ENCODE data around the gene ZDHHC18. TPM values are rescaled to one million over a fixed set of nuclear protein-coding genes. Genes with fewer than 3 reads are reported as not detected.

ZDHHC18 gene
- total RNA-seq, 1 experiment from 2014 or later = 33.1 TPM

GRCh38 chr1:26853156-26853555 lies 26.7 kb downstream of the ZDHHC18 start:
- no CpG with 5 or more reads among the region's 3 CpGs for WGBS (ENCODE audit: extremely low coverage, insufficient read length, low lambda C conversion rate)
- H3K4me2 ChIP-seq (ENCODE audit: insufficient read depth, insufficient read length, low read length) = no peak overlapping the region
- H3K9me3 Mint-ChIP-seq = no peaks in the 10 kb centered on the region
- no peak overlapping the region for H2BK120ac ChIP-seq (ENCODE audit: low read depth, low read length, poor library complexity, severe bottlenecking)
- H3K9me3 ChIP-seq (ENCODE audit: control insufficient read depth, low read depth, low read length) = no peaks in the 10 kb centered on the region
- no peak overlapping the region for H3K18ac ChIP-seq (ENCODE audit: insufficient read length, low read depth, low read length)
- H3K27ac ChIP-seq (ENCODE audit: insufficient read length, low read depth, low read length) = no peak overlapping the region
- H3K27ac Mint-ChIP-seq = no peak overlapping the region
- H4K5ac ChIP-seq (ENCODE audit: insufficient read length, low read depth, low read length) = no peak overlapping the region
- no peak overlapping the region for H3T11ph ChIP-seq (ENCODE audit: low read length)
- H2AK5ac ChIP-seq (ENCODE audit: insufficient read length, low read length) = no peak overlapping the region
- H3K4ac ChIP-seq (ENCODE audit: low read depth, low read length) = no peak overlapping the region
- peaks cover 19 to 22% of the 10 kb centered on the region in 2 experiments for H3K4me1 Mint-ChIP-seq
- no peaks in the 10 kb centered on the region for H3K4me1 ChIP-seq (ENCODE audit: insufficient read depth, low read length)
- TF ChIP-seq, protein P1, sequence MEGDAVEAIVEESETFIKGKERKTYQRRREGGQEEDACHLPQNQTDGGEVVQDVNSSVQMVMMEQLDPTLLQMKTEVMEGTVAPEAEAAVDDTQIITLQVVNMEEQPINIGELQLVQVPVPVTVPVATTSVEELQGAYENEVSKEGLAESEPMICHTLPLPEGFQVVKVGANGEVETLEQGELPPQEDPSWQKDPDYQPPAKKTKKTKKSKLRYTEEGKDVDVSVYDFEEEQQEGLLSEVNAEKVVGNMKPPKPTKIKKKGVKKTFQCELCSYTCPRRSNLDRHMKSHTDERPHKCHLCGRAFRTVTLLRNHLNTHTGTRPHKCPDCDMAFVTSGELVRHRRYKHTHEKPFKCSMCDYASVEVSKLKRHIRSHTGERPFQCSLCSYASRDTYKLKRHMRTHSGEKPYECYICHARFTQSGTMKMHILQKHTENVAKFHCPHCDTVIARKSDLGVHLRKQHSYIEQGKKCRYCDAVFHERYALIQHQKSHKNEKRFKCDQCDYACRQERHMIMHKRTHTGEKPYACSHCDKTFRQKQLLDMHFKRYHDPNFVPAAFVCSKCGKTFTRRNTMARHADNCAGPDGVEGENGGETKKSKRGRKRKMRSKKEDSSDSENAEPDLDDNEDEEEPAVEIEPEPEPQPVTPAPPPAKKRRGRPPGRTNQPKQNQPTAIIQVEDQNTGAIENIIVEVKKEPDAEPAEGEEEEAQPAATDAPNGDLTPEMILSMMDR (conservative IDR thresholded peaks at IDR 0.05) = peak; percentile 87
- no peak overlapping the region for H3K14ac ChIP-seq (ENCODE audit: insufficient read depth, low read length)
- no peaks in the 10 kb centered on the region for H3K79me2 ChIP-seq (ENCODE audit: insufficient read depth, low read length)
- H4K91ac ChIP-seq (ENCODE audit: insufficient read length, low read depth, low read length) = no peak overlapping the region
- H2BK12ac ChIP-seq (ENCODE audit: insufficient read length, low read depth, low read length) = no peak overlapping the region
- no peak overlapping the region for H4K8ac ChIP-seq (replicated peaks; ENCODE audit: insufficient read length, low read depth, low read length)
- H3K4me3 Mint-ChIP-seq = no peak overlapping the region
- no peak overlapping the region for H3K23ac ChIP-seq (ENCODE audit: insufficient read length, low read depth, low read length)
- H3K27me3 ChIP-seq (ENCODE audit: insufficient read depth, low read length) = no peaks in the 10 kb centered on the region
- H2BK20ac ChIP-seq (ENCODE audit: low read depth, low read length, poor library complexity, severe bottlenecking) = no peak overlapping the region
- no peaks in the 10 kb centered on the region for H3K27me3 Mint-ChIP-seq (ENCODE audit: low read depth)
- peaks cover 22 to 62% (median 46%) of the 10 kb centered on the region in 3 experiments; a peak in 6 of 7 replicates for H3K36me3 Mint-ChIP-seq (ENCODE audit: insufficient read depth in 1 of 3, low read depth in 3 of 3)
- no peak overlapping the region for H3K56ac ChIP-seq (ENCODE audit: insufficient read length, low read depth, low read length)
- H2AFZ ChIP-seq (ENCODE audit: low read length) = no peak overlapping the region
- H3K79me1 ChIP-seq (ENCODE audit: insufficient read depth, low read depth, low read length, poor library complexity, severe bottlenecking) = no peaks in the 10 kb centered on the region
- no peaks in the 10 kb centered on the region for H4K20me1 ChIP-seq (ENCODE audit: control insufficient read depth, insufficient read depth, insufficient read length)
- DNase-seq = peak; percentile 84
- no peak overlapping the region for H2BK15ac ChIP-seq (ENCODE audit: low read depth, low read length)
- no peak overlapping the region for H2BK5ac ChIP-seq (ENCODE audit: insufficient read length, low read length)
- no peaks in the 10 kb centered on the region for H3K23me2 ChIP-seq (ENCODE audit: insufficient read length, low read depth, low read length, poor library complexity, severe bottlenecking)
- no peak overlapping the region for H3K9ac ChIP-seq (ENCODE audit: extremely low read depth, insufficient read length, low read length)
